Ovary (tissue), 3 donors: Measurements from ENCODE around the gene MDM1.

Experiments used
- EP300 ChIP-seq: sonication (generic); formaldehyde crosslinking; IDR thresholded peaks from one replicate; pipeline ENCODE4 v1.6.1; 2017; ENCODE audit warnings: antibody characterized with exemption
- POLR2A ChIP-seq: fragments of 450-650 bp; IDR thresholded peaks from one replicate; pipeline ENCODE4 v1.6.1; 2017; ENCODE audit warnings: antibody characterized with exemption, mild to moderate bottlenecking, moderate library complexity
- TF ChIP-seq, protein P1 (sequence below), 3 donors: fragments of 450-650 bp in 2 of 3; fragments of 200-600 bp in 1 of 3; IDR thresholded peaks; one replicate each; pipeline versions ENCODE4 v1.5.1 to v1.8.0; 2016 to 2022; ENCODE audit warnings: antibody characterized with exemption in 3 of 3, mild to moderate bottlenecking in 1 of 3
- donor health status: DM: no; HTN: no; CAD: no.

DNA sequence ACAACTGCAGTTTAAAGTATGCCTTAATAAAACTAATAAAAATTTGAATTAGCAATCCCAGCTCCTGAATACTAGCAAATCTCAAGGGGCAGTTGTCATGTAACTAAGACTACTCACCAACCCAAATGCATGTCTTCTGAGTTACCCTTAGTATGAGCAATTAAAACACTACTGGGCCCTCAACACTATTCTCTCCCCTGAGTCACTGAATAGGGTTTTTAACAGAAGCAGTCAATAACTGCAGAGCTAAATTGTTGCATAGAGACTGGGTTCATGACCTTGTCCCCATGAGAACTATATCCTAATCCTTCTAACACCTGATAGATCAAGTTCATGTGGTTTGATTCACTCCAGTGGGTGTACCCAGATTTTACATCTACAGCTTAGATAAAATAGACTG, 38.8 kb downstream of the MDM1 start:
- TF ChIP-seq, protein P1, sequence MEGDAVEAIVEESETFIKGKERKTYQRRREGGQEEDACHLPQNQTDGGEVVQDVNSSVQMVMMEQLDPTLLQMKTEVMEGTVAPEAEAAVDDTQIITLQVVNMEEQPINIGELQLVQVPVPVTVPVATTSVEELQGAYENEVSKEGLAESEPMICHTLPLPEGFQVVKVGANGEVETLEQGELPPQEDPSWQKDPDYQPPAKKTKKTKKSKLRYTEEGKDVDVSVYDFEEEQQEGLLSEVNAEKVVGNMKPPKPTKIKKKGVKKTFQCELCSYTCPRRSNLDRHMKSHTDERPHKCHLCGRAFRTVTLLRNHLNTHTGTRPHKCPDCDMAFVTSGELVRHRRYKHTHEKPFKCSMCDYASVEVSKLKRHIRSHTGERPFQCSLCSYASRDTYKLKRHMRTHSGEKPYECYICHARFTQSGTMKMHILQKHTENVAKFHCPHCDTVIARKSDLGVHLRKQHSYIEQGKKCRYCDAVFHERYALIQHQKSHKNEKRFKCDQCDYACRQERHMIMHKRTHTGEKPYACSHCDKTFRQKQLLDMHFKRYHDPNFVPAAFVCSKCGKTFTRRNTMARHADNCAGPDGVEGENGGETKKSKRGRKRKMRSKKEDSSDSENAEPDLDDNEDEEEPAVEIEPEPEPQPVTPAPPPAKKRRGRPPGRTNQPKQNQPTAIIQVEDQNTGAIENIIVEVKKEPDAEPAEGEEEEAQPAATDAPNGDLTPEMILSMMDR (IDR thresholded peaks at IDR 0.05) = no peak
- TF ChIP-seq POLR2A = no peak
- TF ChIP-seq EP300 = no peak
